MM.1S (cell line): ENCODE results near the gene GALNT7.

Experiments
- CTCF ChIP-seq: fragments of 300-600 bp; sonication (generic); IDR thresholded peaks from 2 replicates; pipeline ENCODE4 v1.5.1; 2016; ENCODE audit warnings: antibody characterized with exemption, low read length, mixed read lengths
- EZH2 ChIP-seq: fragments of 300-600 bp; sonication (generic); optimal IDR thresholded peaks from 2 replicates; pipeline ENCODE3; 2017; ENCODE audit warnings: low read depth, mild to moderate bottlenecking, antibody characterized with exemption, low read length, mixed read lengths
- EZH2phosphoT487 ChIP-seq: fragments of 300-600 bp; sonication (generic); IDR thresholded peaks from 2 replicates; pipeline ENCODE4 v1.6.1; 2018; ENCODE audit warnings: antibody characterized with exemption, low read length

DNA sequence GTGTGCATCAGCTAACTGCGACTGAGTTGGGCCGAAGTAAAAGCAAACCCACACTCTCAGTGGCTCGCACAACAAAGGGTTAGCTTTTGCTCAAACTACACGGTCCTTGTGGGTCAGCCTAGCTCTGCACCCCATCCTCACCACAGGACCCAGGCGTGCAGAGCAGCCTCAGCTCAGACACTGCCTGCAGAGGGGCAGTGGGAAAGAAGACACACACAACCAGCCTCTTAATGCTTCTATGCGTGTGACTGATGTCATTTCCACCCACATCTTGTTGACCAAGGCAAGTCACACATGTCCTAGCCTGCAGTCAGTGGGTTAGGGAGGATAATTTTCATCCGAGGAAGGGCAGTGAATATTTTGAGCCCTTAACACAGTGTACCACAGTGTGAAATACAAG, 125.1 kb downstream of the GALNT7 start:
- no peak for TF ChIP-seq EZH2
- TF ChIP-seq CTCF, result no peak
- TF ChIP-seq EZH2phosphoT487, result no peak
